Body of pancreas (tissue), 4 donors: ENCODE results near the gene RPS25. TPM values are rescaled to one million over a fixed set of nuclear protein-coding genes. Genes with fewer than 3 reads are reported as not detected.

Source experiments
- ATAC-seq: fragments of 150-250 bp; one replicate; pipeline ENCODE4 v1.9.1; 2016
- DNase-seq, 4 donors: peaks; one replicate each; pipeline ENCODE4 v3.0.0-alpha.2; 2019
- H3K27ac ChIP-seq, 4 donors: fragments of 200-600 bp; sonication (generic); 1 replicate in 3 of 4; 2 replicates in 1 of 4; pipeline versions ENCODE4 v1.5.1 to v1.6.1; 2016 to 2019; ENCODE audit warnings: mild to moderate bottlenecking in 1 of 4, mixed read lengths in 1 of 4, moderate library complexity in 1 of 4
- H3K27me3 ChIP-seq, 2 donors: fragments of 200-600 bp; sonication (generic); one replicate each; pipeline ENCODE4 v1.6.0; 2016; ENCODE audit warnings: mild to moderate bottlenecking in 1 of 2
- H3K36me3 ChIP-seq, 2 donors: fragments of 200-600 bp; sonication (generic); replicated peaks in 1 of 2; 2 replicates each; pipeline ENCODE4 v1.5.1; 2016; ENCODE audit warnings: low read depth in 2 of 2; ENCODE audit not compliant: insufficient read depth in 1 of 2
- H3K4me1 ChIP-seq: fragments of 200-600 bp; sonication (generic); one replicate; pipeline ENCODE4 v1.6.0; 2016
- H3K4me3 ChIP-seq, 2 donors: fragments of 200-600 bp; sonication (generic); 1 replicate in 1 of 2; 2 replicates in 1 of 2; pipeline ENCODE4 v1.5.1; 2016 to 2019
- H3K9me3 ChIP-seq, 3 donors: fragments of 200-600 bp; sonication (generic); 1 replicate in 2 of 3; 2 replicates in 1 of 3; pipeline ENCODE4 v1.5.1; 2016
- CTCF ChIP-seq, 7 experiments: fragments of 450-650 bp in 4 of 7; fragments of 200-600 bp in 3 of 7; sonication (generic) in 3 of 7; IDR thresholded peaks; one replicate each; pipeline ENCODE4 v1.5.1; 2016 to 2019; ENCODE audit warnings: antibody characterized with exemption in 7 of 7
- POLR2A ChIP-seq, 3 donors: fragments of 450-650 bp; IDR thresholded peaks; one replicate each; pipeline ENCODE4 v1.6.1; 2016; ENCODE audit warnings: antibody characterized with exemption in 3 of 3, mild to moderate bottlenecking in 2 of 3
- WGBS, 2 donors: methylation state at CpG; one replicate each; pipeline ENCODE4 v1.1.5; 2017; 5-methylcytosine and 5-hydroxymethylcytosine counted together
- intact Hi-C: fragments of 100-400 bp; cut with DNase I; formaldehyde crosslinking; loops from one replicate; pipeline ENCODE4 v1.15.1; 2023
- total RNA-seq, 2 donors: library from RNA; depleted of rRNA; stranded (reverse); fragments of >200 nt; gene quantifications; one replicate each; pipeline ENCODE4 v1.1.0, GENCODE V29; 2016

The RPS25 gene
- total RNA-seq, 2 donors from 2014 or later: 824 to 1,261 TPM

- no peak for DNase-seq
- intact Hi-C loops: no loop called here
- no peaks in the 10 kb centered on the region for H3K9me3 ChIP-seq
Observed at GRCh38 chr11:119031912-119032280, 13.8 kb upstream of the RPS25 start.

GRCh38 chr11:119030329-119031047, 12.3 kb upstream of the RPS25 start, which contains the start of gene SLC37A4:
Gene SLC37A4, minus strand, starts transcription at chr11:119030877.
- no peaks in the 10 kb centered on the region for H3K36me3 ChIP-seq
- peak; percentile 99 to 100 (median 99) for DNase-seq
- ATAC-seq: peak; percentile 90
- H3K4me1 ChIP-seq: peaks cover 47% of the 10 kb centered on the region
- peak within 1 kb of the TSS; percentile 88 to 95 (median 93) for H3K27ac ChIP-seq
- WGBS, 2 donors: 0 to 1% methylated on average over 4 to 67 of the region's 67 CpGs
- no peaks in the 10 kb centered on the region for H3K9me3 ChIP-seq
- TF ChIP-seq CTCF (IDR thresholded peaks at IDR 0.05): peak in 5 of 7 experiments; percentile 84 to 99 (median 98)
- TF ChIP-seq POLR2A (IDR thresholded peaks at IDR 0.05): peak; percentile 24 to 83 (median 69)
- no peaks in the 10 kb centered on the region for H3K27me3 ChIP-seq
- intact Hi-C loops: no loop called here
- peak within 1 kb of the TSS; percentile 58 to 84 for H3K4me3 ChIP-seq

More at GRCh38 chr11:119031912-119032280, 13.8 kb upstream of the RPS25 start:
- Histone ChIP-seq H3K27me3 (no peaks in the 10 kb centered on the region), H3K4me1 (peaks cover 33% of the 10 kb centered on the region), H3K27ac (no peak overlapping the region), H3K36me3 (no peaks in the 10 kb centered on the region), H3K4me3 (no peak overlapping the region)
- no peak for TF ChIP-seq CTCF (IDR thresholded peaks at IDR 0.05)
- ATAC-seq: no peak
- WGBS, 2 donors: 63 to 71% methylated on average over 9 of the region's 9 CpGs

GRCh38 chr11:119030029-119030328, 11.8 kb upstream of the RPS25 start:
- Histone ChIP-seq H3K27me3 (no peaks in the 10 kb centered on the region), H3K27ac (peak overlapping the region; percentile 88 to 95 (median 93)), H3K36me3 (peaks cover 0 to 2% of the 10 kb centered on the region in 2 donors), H3K4me1 (peaks cover 52% of the 10 kb centered on the region), H3K9me3 (no peaks in the 10 kb centered on the region), H3K4me3 (peak overlapping the region; percentile 58 to 84)
- WGBS, 2 donors: 2% methylated on average over 13 of the region's 13 CpGs; no CpG with 5 or more reads in 1 of the 2 donors
- ATAC-seq (no peak), DNase-seq (no peak)
- intact Hi-C loops: no loop called here
- no peak for TF ChIP-seq POLR2A (IDR thresholded peaks at IDR 0.05)
- no peak for TF ChIP-seq CTCF (IDR thresholded peaks at IDR 0.05)

GRCh38 chr11:119029340-119030028, 11.3 kb upstream of the RPS25 start:
- Histone ChIP-seq H3K36me3 (peaks cover 0 to 2% of the 10 kb centered on the region in 2 donors), H3K4me1 (peaks cover 57% of the 10 kb centered on the region), H3K27me3 (no peaks in the 10 kb centered on the region), H3K27ac (peak overlapping the region; percentile 88 to 95 (median 93)), H3K4me3 (peak overlapping the region; percentile 58 to 84), H3K9me3 (no peaks in the 10 kb centered on the region)
- intact Hi-C loops: no loop called here
- 8 to 12% methylated on average over 9 to 10 of the region's 10 CpGs for WGBS, 2 donors
- peak; percentile 85 to 94 (median 92) for DNase-seq
- peak; percentile 70 for ATAC-seq
- TF ChIP-seq CTCF (IDR thresholded peaks at IDR 0.05) (peak in 4 of 7 experiments; percentile 13 to 40 (median 32)), POLR2A (IDR thresholded peaks at IDR 0.05) (peak; percentile 67 to 93 (median 92))
